ENCODE data around the gene PREX1. TPM values are rescaled to one million over a fixed set of nuclear protein-coding genes. Genes with fewer than 3 reads are reported as not detected.

PREX1 gene
- total RNA-seq, 1 donor from 2014 or later: 66.0 TPM

- ATAC-seq (no peak), DNase-seq (no peak)
- intact Hi-C loops (cut with DNase I): no loop called here
- no peaks in the 10 kb centered on the region for H3K9me3 ChIP-seq
- H3K36me3 ChIP-seq: peaks cover 19% of the 10 kb centered on the region
- no peak overlapping the region for H3K27ac ChIP-seq
- no peak for TF ChIP-seq CTCF (IDR thresholded peaks at IDR 0.05)
- peaks cover 26% of the 10 kb centered on the region for H3K4me1 ChIP-seq
- H3K4me3 ChIP-seq: no peak overlapping the region
- no peaks in the 10 kb centered on the region for H3K27me3 ChIP-seq
These were observed 148.2 kb downstream of the PREX1 start for GRCh38 chr20:48679599-48679998.

DNA sequence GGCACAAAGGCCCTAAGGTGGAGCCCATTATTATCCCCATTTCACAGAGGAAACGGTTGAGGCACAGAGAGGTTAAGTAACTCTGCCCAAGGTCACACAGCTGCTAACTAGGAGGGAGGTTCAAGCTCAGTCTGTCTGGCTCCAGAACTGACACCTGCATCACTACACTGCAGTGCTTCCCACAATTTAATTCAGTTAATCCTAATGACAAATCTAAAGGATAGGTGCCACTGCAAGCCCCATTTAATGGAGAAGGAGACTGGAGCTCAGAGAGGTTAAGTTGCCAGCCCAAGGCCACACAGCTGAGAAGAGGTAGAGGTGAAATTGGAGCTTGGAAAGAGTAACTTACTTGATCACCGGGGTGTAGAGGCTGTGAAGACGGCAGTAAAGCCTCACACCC is 148.8 kb downstream of the PREX1 start:
- H3K27me3 ChIP-seq: no peaks in the 10 kb centered on the region
- TF ChIP-seq CTCF (IDR thresholded peaks at IDR 0.05): no peak
- no peaks in the 10 kb centered on the region for H3K9me3 ChIP-seq
- H3K4me1 ChIP-seq: peaks cover 21% of the 10 kb centered on the region
- intact Hi-C loops (cut with DNase I): no loop called here
- DNase-seq: no peak
- peaks cover 19% of the 10 kb centered on the region for H3K36me3 ChIP-seq
- ATAC-seq: no peak
- H3K4me3 ChIP-seq: no peak overlapping the region
- H3K27ac ChIP-seq: no peak overlapping the region

DNA sequence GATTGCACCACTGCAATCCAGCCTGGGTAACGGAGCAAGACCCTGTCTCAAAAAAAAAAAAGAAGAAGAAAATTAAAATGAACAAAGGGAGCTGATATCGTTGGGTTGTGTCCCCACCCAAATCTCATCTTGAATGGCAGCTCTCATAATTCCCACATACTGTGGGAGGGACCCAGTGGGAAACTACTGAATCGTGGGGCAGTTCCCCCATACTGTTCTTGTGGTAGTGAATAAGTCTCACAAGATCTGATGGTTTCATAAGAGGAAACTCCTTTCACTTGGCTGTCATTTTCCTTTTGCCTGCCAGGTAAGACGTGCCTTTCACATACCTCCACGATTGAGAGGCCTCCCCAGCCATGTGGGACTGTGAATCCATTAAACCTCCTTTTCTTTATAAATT is 149.4 kb downstream of the PREX1 start:
- peaks cover 15% of the 10 kb centered on the region for H3K4me1 ChIP-seq
- no peak for DNase-seq
- ATAC-seq: no peak
- no peaks in the 10 kb centered on the region for H3K9me3 ChIP-seq
- no peak for TF ChIP-seq CTCF (IDR thresholded peaks at IDR 0.05)
- peaks cover 19% of the 10 kb centered on the region for H3K36me3 ChIP-seq
- no peak overlapping the region for H3K4me3 ChIP-seq
- no peak overlapping the region for H3K27ac ChIP-seq
- intact Hi-C loops (cut with DNase I): no loop called here
- H3K27me3 ChIP-seq: no peaks in the 10 kb centered on the region

- TF ChIP-seq CTCF (IDR thresholded peaks at IDR 0.05): no peak
- Histone ChIP-seq H3K4me3 (no peak overlapping the region), H3K9me3 (no peaks in the 10 kb centered on the region), H3K27ac (no peak overlapping the region), H3K36me3 (peaks cover 19% of the 10 kb centered on the region), H3K27me3 (no peaks in the 10 kb centered on the region), H3K4me1 (peaks cover under 1% of the 10 kb centered on the region)
- intact Hi-C loops (cut with DNase I): no loop called here
- no peak for DNase-seq
- ATAC-seq: no peak
These were observed 150.9 kb downstream of the PREX1 start for GRCh38 chr20:48676795-48677460.

- H3K27me3 ChIP-seq: no peaks in the 10 kb centered on the region
- H3K9me3 ChIP-seq: no peaks in the 10 kb centered on the region
- no peak for TF ChIP-seq CTCF (IDR thresholded peaks at IDR 0.05)
- H3K4me3 ChIP-seq: no peak overlapping the region
- H3K27ac ChIP-seq: no peak overlapping the region
- H3K4me1 ChIP-seq: no peaks in the 10 kb centered on the region
- peaks cover 16% of the 10 kb centered on the region for H3K36me3 ChIP-seq
- intact Hi-C loops (cut with DNase I): no loop called here
- no peak for ATAC-seq
- DNase-seq: no peak
These were observed 151.7 kb downstream of the PREX1 start for GRCh38 chr20:48676125-48676524.

DNA sequence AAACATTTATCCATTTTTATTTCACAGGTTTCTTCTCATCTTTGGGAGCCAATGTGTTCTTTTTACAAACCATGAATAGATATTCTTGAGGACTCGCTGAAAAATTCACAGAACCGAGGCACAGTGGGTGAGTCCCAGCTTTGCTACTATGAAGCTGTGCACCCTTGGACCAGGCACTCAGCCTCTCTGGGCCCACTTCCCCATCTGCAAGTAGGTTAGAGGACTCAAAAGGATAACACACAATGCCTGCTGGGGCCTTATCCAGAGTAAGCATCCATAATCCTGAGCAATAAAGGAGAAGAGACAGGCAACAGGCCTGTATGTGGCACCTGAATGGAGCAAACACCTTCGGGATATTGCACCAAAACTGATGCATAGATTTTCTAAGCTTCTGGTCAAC is 153.3 kb downstream of the PREX1 start:
- intact Hi-C loops (cut with DNase I): no loop called here
- Histone ChIP-seq H3K4me1 (no peaks in the 10 kb centered on the region), H3K9me3 (no peaks in the 10 kb centered on the region), H3K27me3 (no peaks in the 10 kb centered on the region), H3K36me3 (peaks cover 12% of the 10 kb centered on the region), H3K27ac (no peak overlapping the region), H3K4me3 (no peak overlapping the region)
- ATAC-seq: no peak
- no peak for DNase-seq
- TF ChIP-seq CTCF (IDR thresholded peaks at IDR 0.05): no peak

Data from upper lobe of right lung (tissue), 1 donor.